Upper lobe of left lung (tissue), 4 donors: Measurements from ENCODE around the gene ERN1.

Experiments used
- POLR2A ChIP-seq, 4 donors: fragments of 450-650 bp; IDR thresholded peaks; one replicate each; pipeline ENCODE4 v1.5.1; 2016 to 2017; ENCODE audit warnings: antibody characterized with exemption in 4 of 4, mild to moderate bottlenecking in 2 of 4
- POLR2AphosphoS5 ChIP-seq, 2 donors: sonication (generic); formaldehyde crosslinking; IDR thresholded peaks; one replicate each; pipeline ENCODE4 v1.5.1; 2017; ENCODE audit warnings: antibody characterized with exemption in 2 of 2
- TF ChIP-seq, protein P1 (sequence below), 6 experiments: fragments of 450-650 bp in 4 of 6; fragments of 200-600 bp in 2 of 6; sonication (generic) in 2 of 6; IDR thresholded peaks; one replicate each; pipeline ENCODE4 v1.5.1; 2016 to 2019; ENCODE audit warnings: antibody characterized with exemption in 6 of 6

DNA sequence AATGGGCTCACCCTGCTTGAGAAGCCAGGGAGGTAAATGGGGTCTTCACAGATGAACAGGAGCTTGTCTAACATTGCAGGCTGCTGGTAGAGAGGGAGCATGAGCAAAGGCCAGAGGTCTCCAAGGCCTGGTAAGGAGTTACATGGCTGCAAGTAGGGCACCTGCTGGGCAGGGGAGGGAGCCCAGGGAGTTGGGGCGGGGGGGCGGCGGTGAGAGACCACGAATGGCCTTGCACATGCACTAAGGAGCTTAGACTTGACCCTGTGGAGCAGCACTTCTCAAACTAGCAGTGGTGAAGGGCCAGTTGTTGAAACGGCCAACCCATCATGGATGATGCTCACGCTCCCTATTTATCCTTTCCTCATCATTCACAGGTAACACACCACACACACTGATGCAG, 38.4 kb downstream of the ERN1 start:
- TF ChIP-seq, protein P1, sequence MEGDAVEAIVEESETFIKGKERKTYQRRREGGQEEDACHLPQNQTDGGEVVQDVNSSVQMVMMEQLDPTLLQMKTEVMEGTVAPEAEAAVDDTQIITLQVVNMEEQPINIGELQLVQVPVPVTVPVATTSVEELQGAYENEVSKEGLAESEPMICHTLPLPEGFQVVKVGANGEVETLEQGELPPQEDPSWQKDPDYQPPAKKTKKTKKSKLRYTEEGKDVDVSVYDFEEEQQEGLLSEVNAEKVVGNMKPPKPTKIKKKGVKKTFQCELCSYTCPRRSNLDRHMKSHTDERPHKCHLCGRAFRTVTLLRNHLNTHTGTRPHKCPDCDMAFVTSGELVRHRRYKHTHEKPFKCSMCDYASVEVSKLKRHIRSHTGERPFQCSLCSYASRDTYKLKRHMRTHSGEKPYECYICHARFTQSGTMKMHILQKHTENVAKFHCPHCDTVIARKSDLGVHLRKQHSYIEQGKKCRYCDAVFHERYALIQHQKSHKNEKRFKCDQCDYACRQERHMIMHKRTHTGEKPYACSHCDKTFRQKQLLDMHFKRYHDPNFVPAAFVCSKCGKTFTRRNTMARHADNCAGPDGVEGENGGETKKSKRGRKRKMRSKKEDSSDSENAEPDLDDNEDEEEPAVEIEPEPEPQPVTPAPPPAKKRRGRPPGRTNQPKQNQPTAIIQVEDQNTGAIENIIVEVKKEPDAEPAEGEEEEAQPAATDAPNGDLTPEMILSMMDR (IDR thresholded peaks at IDR 0.05), result no peak
- TF ChIP-seq POLR2A (IDR thresholded peaks at IDR 0.05), result no peak
- TF ChIP-seq POLR2AphosphoS5 (IDR thresholded peaks at IDR 0.05), result no peak
